ENCODE results near the gene MGAT1. TPM values are rescaled to one million over a fixed set of nuclear protein-coding genes. Genes with fewer than 3 reads are reported as not detected.

Gene MGAT1
- total RNA-seq, 2 experiments from 2014 or later: 161 to 171 TPM

- Mint-ChIP-seq H3K27me3 (no peaks in the 10 kb centered on the region), H3K9me3 (no peaks in the 10 kb centered on the region), H3K4me3 (no peak overlapping the region), H3K4me1 (ENCODE audit: low read depth) (peaks cover 83% of the 10 kb centered on the region), H3K27ac (peak overlapping the region; percentile 72), H3K36me3 (ENCODE audit: low read depth) (peaks cover 73% of the 10 kb centered on the region)
- ChIA-PET CTCF (no interaction called here), POLR2A (interaction anchor here (0.7 to 5.2 kb wide), 3 partner anchors 13 to 459 kb away, joined by 3 to 30 read pairs (median 6); no protein-coding TSS in a partner anchor)
- no peak for TF ChIP-seq CTCF (IDR thresholded peaks at IDR 0.05)
- ATAC-seq (no peak), DNase-seq (no peak)
- intact Hi-C loops (cut with micrococcal nuclease): no loop called here
Observed at GRCh38 chr5:180797256-180798192, 5.1 kb downstream of the MGAT1 start.

GRCh38 chr5:180795771-180796313 lies 6.8 kb downstream of the MGAT1 start:
- Mint-ChIP-seq H3K9me3 (no peaks in the 10 kb centered on the region), H3K4me3 (no peak overlapping the region), H3K4me1 (ENCODE audit: low read depth) (peaks cover 78% of the 10 kb centered on the region), H3K36me3 (ENCODE audit: low read depth) (peaks cover 67% of the 10 kb centered on the region), H3K27ac (peak overlapping the region; percentile 77), H3K27me3 (no peaks in the 10 kb centered on the region)
- CTCF ChIA-PET: interaction anchor here (0.6 to 1.3 kb wide), 4 partner anchors 18 to 896 kb away, joined by 3 read pairs; no protein-coding TSS in a partner anchor
- POLR2A ChIA-PET: no interaction called here
- no peak for TF ChIP-seq CTCF (IDR thresholded peaks at IDR 0.05)
- DNase-seq (no peak), ATAC-seq (peak; percentile 17)
- intact Hi-C loops (cut with micrococcal nuclease): no loop called here

DNA sequence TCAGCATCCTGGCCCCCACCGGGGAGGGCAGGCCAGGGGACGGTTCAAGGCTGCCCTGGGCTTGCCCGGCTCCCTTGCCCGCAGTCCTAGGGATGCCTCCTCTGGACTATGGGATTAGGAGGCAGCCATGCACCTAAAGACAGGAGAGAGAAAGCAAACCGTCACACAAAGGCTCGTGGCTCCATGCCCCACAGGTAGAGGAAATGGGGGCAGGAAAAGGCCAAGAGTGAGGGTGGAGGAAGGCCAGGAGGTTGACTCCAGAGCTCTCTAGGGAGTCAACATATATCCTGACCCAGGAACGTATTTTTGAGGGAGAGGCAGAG lies 9.7 kb downstream of the MGAT1 start:
- no peak for ATAC-seq
- TF ChIP-seq CTCF (IDR thresholded peaks at IDR 0.05): no peak
- Mint-ChIP-seq H3K4me1 (ENCODE audit: low read depth) (peaks cover 56% of the 10 kb centered on the region), H3K4me3 (no peak overlapping the region), H3K9me3 (no peaks in the 10 kb centered on the region), H3K27me3 (no peaks in the 10 kb centered on the region), H3K36me3 (ENCODE audit: low read depth) (peaks cover 53% of the 10 kb centered on the region), H3K27ac (peak overlapping the region; percentile 57)
- CTCF ChIA-PET: no interaction called here
- POLR2A ChIA-PET: interaction anchor here (1.3 kb wide), 2 partner anchors 9 to 24 kb away, joined by 3 read pairs; no protein-coding TSS in a partner anchor
- DNase-seq: no peak
- intact Hi-C loops (cut with micrococcal nuclease): no loop called here

DNA sequence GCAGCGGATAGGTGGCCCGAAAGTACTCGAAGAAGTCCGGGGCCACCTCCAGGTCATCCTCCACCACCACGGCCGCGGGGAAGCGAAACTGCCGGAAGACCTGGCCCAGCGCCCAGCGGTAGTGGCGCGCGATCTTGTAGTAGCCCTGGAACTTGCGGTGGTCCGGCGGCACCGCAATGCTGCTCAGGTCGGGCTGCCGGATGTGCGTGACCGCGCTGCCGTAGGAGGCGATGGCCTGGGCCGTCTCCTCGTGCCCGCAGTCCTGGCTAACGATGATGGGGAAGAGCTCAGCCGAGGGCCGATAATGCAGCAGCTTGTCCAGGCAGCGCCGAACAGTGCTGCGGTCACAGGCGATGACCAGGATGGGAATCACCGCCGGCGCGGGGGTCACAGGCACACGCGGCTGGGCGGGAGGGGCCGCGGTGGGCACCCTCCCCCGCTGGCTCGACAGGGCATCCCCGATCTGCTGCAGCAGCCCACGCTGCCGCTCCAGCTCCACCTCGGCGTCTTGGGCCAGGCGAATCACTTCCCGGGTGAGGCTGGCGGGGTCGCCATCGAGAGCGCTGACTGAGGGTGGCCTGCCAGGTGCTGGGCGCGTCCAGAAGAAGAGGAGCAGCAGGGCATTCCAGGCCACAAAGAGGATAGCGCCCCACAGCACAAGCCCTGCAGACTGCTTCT lies 10.2 kb downstream of the MGAT1 start:
- peaks cover 49% of the 10 kb centered on the region for H3K36me3 Mint-ChIP-seq (ENCODE audit: low read depth)
- no peaks in the 10 kb centered on the region for H3K27me3 Mint-ChIP-seq
- H3K9me3 Mint-ChIP-seq: no peaks in the 10 kb centered on the region
- DNase-seq: no peak
- H3K4me1 Mint-ChIP-seq (ENCODE audit: low read depth): peaks cover 54% of the 10 kb centered on the region
- no peak for ATAC-seq
- no peak overlapping the region for H3K27ac Mint-ChIP-seq
- CTCF ChIA-PET: no interaction called here
- H3K4me3 Mint-ChIP-seq: no peak overlapping the region
- POLR2A ChIA-PET: interaction anchor here (1.3 kb wide), 1 partner anchor 24 kb away, joined by 3 read pairs; no protein-coding TSS in a partner anchor
- intact Hi-C loops (cut with micrococcal nuclease): no loop called here
- TF ChIP-seq CTCF (IDR thresholded peaks at IDR 0.05): no peak

Data from activated CD8-positive, alpha-beta T cell treated with anti-CD3 and anti-CD28 coated beads for 36 hours (primary cell).